Measurements from ENCODE around the gene FABP6.
"Not testable (repeated sequence)": the region's sequence is repeated elsewhere in the genome, so short reads cannot be mapped to it uniquely, and the experiment has no call there.

The FABP6 gene

DNA sequence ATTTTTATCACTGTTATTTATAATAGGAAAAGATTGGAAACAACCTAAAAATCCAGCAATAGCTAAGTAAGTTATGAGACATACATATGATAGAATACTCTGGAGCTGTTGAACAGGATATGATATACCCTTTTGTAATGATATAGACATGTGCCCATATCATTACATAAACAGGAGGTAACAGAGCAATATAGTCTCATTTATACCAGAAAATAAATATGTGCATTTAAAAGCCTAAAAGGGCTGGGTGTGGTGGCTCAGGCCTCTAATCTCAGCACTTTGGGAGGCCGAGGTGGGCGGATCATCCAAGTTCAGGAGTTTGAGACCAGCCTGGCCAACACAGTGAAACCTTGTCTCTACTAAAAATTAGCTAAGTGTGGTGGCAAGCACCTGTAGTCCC is 2.3 kb upstream of the FABP6 start:
- DNase-seq: no peak

DNA sequence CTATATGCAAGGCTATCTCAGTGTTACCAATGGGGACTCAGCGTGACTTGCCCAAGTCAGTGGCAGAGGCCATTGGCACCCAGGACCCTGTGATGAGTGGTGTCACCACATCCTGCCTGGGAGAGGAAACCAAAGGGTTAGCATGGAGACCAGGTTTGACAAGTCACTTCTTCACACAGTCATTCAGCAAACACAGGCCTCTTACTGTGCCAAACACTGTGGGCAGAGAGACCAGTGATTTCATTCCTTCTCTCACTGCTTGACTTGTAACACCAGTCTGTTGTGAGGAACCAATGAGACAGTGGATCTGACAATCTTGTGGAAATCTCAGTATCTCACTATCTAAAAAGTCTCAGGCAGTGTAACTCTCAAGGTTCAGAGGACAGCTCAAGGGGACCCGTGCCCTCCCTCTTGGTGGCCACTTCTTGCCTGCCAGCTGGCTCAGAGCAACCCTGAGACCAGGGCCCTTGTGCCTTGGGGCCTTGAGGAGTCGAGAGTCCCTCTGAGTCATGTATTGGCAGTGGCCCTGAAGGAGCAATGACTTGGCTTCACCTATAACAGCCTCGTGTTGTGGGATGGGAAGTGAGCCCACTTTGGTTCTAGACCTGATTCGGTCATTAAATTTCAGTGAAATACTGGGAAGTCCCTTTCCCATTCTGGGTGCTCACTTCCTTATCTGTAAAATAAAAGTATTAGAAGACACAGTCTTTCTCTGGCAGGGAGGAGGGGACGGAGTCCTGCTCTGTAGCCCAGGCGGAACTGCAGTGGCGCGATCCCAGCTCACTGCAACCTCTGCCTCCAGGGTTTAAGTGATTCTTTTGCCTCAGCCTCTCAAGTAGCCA is 1.6 kb downstream of the FABP6 start:
- DNase-seq: peak; percentile 5

DNA sequence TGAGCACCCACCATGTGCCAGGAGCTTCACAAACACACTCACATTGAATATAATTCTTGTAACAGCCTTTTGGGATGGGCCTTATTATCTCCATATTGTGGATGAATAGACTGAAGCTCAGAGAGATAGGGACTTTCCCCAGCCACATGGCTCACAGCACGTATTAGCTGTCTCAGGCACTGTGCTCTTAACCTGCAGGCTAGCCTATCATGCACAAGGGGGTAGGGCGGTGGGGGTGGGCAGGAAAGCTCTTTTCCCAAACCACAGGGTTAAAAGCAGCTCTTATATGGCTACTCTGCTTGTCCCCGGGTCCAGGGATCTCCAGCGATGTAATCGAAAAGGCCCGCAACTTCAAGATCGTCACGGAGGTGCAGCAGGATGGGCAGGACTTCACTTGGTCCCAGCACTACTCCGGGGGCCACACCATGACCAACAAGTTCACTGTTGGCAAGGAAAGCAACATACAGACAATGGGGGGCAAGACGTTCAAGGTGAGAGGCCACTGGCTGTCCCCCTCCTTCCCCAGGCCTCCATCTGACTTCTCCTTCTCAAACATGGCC is 2.6 kb downstream of the FABP6 start:
- no peak for DNase-seq

DNA sequence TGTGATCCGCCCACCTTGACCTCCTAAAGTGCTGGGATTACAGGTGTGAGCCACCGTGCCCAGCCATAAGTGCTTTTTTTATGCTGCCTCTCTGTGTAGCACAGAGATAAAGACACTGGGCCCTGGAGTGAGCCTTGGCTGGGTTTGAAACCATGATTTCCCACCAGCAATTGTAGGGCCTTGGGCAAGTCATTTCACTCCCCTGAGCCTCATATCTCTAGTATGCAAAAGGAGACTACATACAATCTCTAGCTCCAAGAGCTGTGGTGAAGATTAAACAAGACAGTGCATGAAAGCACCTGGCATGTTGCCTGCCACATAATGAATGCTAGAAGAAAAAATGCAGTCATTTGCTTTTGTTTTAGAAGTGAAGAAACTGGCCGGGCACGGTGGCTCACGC is 3.9 kb downstream of the FABP6 start:
- no peak for DNase-seq

DNA sequence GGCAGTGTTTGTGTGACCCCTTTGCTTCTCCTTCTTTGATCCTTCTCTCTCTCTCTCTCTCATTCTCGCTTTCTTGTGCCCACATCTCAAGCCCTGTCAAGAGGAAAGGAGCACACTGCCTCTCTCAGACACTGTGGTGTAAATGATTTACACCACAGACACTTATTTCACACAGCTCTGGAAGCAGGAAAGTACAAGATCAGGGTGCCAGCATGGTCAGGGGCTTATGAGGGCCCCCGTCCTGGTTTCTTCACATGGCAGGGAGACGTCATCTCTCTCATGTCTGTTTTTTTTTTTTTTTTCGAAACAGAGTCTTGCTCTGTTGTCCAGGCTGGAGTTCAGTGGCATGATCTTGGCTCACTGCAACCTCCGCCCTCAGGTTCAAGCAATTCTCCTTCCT is 6.4 kb downstream of the FABP6 start:
- DNase-seq: no peak

DNA sequence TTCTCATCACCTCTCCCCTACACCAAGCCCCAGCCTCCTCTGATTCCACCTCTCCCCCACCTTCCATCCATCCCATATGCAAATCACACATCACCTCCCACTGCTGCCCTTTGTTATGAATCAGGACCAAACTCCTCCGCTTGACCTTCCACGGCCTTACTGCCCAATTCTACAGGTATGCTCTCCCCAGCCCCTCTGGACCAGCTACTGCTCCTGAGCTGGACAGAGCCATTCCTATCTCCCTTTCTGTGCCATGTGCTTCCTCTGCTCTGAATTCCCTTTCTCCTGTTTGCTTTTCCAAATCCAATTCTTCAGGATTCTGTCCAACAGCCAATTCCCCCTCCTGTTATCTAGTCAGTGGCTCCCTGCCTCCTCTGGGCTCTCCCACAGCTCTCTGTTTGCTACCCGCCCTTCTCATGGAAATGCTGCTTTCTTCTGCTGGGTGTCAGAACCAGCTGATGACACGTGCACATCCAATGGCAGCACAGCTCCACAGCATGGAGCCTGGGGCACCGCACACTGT is 8.3 kb downstream of the FABP6 start:
- DNase-seq: no peak

DNA sequence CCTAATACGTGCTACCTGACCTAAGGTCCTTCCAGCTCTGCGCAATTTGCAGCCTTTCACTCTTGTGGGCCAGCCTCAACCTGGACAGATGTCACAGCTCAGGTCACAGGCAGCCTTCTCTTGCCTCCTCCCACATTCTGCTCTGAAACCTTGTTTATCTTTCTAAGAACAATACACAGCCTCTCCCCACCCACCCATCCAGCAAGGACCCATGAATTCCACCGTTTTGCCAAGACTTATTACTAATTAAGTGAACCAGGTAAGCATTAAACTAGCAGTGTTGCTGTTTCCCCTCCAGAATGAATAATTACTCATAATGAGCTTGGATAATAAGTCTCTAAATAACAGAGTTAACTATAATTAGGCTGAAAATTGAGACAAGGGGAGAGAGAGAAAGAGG is 11.0 kb downstream of the FABP6 start:
- no peak for DNase-seq

DNA sequence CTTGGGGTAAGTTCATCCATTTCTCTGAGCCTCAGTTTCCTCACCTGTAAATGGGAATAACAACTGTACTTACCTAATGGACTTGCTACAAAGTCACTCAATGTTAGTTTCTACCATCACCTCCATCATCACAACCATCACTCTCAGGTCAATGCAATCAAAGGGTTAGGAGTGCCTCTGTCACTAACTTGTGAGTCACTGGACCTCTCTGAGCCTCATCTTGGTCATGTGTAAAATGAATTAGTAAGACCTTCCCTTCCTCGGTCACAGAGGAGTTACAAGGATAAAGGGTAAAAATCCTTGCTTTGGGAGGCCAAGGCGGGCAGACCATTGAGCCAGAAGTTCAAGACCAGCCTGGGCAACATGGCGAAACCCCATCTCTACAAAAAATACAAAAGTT is 12.8 kb downstream of the FABP6 start:
- DNase-seq: no peak

DNA sequence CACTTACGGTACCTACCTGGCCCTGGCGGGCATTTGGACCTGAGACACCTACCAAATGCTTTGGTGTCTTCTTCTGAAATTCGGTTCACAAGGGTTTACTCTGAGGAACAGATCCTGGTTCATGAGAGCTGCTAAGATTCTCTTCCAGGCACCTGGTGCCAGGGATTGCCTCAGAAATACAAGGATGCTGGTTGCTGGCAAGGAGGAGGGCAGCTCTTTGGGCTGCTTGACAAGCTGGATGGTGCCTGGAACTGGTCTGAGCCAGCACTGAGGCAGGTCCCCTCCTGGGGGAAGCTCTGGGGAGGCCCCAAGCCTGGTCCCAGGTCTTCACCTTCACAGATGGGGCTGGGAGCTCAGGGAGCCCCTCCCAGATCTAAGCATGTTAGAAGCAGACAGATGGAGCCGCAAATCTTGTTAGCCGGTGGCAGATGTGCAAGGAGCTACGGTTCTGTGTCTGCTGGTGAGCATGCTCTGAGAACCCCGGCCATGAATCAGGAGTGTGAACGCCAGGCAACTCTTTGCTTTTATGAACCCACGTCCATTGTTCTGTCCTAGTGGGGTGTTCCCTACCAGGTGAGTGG is 16.3 kb downstream of the FABP6 start:
- no peak for DNase-seq

DNA sequence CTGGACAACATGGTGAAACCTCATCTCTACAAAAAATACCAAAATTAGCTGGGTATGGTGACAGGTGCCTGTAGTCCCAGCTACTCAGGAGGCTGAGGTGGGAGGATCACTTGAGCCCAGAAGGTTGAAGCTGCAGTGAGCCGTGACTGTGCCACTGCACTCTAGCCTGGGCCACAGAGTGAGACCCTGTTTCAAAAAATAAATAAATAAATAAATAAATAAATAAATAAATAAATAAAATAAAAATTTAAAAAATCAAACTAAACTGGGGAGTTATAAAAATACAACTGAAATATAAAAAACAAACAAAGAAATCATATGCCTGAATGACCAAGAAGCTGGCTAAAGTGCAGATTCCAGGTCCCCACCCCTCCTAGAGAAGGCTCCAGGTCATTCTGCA is 20.3 kb downstream of the FABP6 start:
- not testable (repeated sequence) for DNase-seq

DNA sequence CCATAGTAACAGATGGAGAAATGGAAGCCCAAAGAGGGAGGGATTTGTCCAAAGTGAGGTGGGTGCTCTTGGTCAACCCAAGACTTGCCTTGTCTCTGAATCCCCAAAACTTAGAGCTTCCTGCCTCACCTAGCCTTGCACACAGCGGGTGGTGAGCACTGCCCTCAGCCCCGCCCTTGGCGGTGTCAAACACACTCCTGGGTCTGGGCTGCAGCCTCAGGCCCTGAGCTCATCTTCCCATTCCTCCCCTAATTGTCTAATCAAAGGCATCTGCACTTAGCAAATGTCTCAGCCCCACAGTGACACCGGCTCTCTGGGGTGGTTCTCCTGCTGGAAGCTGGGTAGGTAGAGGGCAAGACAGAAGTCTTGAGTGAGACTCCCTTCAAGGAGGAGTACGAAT is 20.9 kb downstream of the FABP6 start:
- no peak for DNase-seq

DNA sequence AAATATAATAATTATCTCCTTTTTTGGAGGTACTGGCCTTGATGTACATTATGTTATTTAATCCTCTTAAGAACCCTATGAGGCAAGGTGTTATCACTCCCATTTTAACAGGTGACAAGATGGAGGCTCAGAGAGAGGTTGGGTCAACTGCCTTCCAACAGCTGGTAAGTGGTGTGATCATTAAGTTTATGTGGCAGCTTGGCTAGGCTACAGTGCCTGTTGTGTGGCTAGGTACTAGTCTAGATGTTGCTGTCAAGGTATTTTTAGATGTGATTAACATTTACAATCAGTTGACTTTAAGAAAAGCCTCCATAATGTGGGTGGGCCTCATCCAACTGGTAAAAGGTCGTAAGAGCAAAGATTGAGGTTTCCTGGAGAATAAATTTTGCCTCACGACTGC is 21.5 kb downstream of the FABP6 start:
- no peak for DNase-seq

DNA sequence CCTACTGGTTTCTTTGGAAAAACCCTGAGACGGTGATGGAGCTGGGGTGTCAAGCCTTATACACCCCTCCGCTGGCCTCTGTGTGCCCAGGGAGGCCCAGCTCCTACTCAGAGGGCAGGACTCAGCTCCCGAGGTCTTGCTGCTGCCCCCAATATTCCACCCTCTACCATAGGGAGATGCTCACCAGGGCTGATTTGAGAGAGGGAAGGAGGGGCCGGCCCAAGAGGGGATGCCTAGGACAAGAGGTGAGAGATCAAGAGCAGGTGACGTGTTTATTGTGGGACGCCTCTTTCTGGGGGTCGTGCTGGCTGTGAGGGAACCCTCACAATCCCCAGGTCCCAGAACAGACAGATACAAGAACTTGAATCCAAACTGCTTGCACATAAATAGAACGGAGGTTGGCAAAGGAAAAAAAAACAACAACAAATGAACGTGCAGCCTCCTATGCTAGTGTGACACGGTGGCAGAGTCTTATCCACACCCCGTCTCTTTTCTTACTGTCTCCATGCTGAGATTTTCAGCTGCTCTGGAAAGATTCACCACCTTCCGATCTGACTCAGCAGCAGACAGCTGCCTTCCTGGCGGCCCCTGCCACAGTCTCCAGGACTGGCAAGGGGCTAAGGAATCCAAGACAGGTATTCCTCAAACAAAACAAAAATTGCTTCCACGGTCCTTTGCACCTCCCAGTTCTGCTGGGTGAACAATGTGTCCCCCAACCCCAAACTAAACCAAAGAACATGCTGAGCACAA is 22.3 kb downstream of the FABP6 start:
- DNase-seq: no peak

DNA sequence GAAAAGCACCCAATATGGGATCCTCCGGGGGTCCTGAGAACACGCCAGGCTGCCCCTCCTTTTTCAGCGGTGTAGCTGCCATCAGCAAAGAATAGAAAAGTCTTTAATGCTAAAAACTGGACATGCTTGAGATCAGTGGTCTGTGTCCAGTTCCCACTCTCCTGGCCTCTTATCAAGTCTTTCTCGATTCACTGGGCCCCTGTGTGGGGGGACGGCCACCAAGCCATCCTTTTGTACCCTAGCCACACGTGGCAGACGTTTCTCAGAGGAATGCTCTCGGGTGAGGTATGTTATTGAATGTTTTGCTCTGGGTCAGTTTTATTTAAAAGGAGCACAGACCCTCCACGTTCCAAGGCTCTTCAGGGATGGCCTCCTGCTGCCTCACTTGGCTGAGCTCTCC is 23.6 kb downstream of the FABP6 start:
- no peak for DNase-seq

DNA sequence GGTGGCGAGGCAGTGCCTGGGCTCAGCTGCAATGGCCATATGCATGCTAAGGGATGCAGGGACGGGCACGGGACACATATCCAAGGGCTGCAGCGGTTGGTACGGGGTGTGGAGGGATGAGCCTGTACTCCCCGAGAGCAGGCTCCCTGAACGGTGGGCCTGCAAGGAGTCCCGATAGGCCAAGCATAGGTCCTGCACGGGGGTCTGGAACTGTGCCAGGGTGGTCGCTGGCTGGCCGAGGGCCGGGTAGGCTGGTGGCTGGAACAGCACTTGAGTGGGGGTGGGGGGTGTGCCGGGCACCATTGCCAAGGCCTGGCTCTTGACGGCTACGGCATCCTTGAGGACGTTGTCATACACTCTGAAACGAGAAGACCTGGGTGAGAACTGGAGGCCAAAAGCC is 24.1 kb downstream of the FABP6 start:
- no peak for DNase-seq

DNA sequence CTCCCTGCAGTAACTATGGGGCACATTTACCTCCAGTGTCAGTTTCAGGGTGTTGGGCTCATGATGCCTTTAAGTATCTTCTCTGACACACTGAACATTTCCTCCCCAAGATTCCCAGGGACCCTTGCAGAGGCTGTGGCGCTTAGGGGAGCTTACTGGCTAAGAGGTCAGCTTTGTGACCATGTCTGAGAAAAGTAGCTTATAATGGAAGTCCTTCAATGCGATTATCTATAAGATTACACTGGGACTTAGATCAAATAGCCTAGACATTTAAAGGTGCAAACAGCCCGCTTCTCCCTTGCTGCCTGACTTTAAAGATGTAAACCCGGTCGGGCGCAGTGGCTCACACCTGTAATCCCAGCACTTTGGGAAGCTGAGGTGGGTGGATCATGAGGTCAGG is 25.4 kb downstream of the FABP6 start:
- no peak for DNase-seq

DNA sequence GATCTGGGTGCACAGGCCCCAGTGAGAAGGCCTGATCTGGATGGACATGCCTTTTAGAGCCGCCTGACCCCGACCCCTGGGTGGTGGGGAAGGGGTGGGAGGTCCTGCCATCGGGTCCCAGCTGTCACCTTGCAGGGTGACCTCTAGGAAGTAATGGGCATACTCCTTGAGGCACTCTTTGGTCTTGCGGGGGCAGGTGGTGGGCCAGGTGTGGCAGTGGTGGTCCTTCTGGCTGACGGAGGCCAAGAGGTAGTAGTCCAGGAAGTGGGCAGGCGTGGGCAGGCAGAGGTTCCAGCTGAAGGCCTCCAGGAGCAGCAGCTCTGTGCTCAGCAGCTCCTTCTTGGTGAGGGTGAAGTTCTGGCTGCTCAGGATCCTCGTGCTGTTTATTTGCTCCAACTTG is 30.0 kb downstream of the FABP6 start:
- DNase-seq: no peak

DNA sequence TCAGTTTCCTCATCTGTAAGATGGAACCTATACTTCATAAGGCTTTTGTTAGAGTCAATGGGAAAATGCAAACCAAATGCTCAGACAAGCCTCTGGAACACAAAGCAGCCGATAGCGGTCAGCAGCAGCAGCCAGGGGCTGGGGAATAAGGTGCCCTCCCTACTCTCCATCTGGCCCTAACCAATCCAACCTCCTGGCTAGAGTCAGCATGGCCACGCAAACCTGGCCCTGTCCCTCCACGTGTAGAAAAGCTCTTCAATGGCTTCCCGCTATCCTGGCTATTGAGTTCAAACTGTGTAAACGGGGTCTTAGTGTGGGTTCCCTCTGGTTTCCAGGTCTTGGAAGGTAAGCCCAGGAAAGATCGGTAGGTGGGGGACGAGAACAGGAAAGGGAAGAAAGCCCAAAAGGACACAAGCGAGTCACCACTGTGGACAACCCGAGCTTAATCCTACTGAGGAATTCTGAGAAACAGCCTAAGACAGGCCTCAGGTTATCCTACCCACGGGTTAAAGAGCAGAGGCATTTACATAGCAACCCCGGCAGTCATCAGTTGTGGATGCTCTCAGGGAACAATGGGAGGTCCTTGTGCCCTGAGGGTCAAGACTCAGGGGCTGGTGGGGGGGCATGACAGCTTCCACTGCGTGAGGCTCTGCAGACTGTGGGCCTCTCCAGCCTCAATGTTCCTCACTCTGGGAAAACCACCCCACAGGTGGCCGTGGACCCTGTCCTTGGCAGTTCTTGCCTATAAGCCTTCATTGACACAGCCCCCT is 30.9 kb downstream of the FABP6 start:
- DNase-seq: no peak

DNA sequence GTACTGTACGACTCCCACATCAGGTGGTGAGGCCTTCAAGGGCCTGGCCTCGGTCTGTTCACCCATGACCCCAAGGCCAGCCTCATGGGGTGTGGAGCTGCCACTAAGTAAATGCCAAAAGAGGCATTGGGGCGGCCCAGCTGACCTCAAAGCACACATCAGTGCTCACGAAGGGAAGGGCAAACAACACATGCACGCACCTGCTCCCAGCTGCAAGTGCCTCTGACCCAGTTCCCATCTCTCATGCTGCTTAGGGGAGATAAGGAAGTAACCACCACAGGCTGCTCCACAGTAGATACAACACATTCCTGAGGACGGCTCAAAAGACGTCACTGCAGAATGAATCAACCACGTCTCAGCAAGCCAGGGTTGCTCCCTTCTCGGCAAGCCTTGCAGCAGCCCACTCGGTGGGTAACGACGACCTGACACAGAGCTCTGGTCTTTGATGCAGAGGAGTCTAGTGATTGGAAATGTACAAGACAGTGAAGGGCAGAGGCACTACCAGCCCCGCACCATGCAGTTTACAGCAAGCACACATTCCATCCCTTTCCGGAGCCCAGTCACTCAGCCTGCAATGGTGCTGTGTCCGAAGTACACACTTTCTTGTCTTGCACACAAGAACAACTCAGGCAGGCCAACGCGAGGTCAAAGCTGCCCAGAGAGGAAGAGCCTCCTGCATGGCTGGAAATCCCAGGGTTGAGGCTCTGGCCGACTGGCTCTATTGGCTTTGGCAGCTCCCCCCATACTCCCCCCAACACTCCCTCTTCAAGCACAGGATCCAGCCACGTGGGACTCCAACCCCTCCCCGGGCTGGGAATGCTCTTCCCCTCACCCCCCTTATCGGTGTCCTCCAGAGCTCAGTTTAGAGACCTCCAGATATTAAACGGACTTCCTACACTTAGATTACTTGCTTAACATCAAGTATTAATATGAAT is 31.8 kb downstream of the FABP6 start:
- DNase-seq: no peak

DNA sequence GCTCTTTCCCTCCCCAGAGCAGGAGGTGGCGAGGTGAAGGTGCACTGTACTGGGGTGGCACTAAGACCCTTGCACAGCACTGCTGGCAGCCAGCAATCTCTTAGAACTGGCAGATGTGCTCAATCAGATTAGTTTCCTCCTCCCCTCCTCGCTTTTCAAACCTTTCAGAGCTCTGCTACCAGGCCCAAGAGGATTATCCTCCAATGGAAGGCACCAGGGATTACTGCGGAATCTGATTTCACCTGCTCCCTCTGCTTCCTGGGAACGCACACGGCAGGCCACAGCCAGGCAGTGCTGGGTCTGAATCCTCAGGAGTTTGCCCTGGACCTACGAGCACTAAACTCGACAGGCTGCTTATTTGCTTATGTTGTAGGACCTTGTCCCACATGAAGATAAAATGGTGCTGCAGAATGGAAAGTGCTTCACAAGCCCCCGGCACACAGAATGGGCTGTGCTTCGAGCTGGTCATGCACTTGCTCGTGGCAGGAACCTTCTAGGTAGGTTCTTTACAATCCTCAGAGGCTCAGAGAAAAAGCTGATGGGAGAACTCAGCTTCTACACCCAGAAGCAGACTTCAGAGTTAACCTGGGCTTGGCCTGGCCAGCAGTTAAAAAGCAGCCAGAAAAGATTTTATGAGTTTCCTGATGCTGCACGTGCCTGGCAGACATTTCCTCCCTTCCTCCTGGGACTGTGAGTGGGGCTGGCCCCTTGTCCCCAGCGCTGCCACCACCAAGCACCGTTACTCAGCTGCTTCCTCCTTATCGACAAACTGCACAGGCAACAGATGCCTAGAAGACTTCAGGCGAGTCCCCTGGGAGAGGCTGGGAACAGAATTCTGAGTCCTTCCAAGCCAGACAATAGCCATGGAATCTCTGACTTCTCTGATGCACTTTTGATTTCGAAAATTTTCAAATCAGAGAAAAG is 33.1 kb downstream of the FABP6 start:
- no peak for DNase-seq

Measured in activated CD4-positive, alpha-beta T cell treated with anti-CD3 and anti-CD28 coated beads for 48 hours (primary cell).